Measurements from ENCODE around the gene ARFIP2.

ARFIP2 gene

DNA sequence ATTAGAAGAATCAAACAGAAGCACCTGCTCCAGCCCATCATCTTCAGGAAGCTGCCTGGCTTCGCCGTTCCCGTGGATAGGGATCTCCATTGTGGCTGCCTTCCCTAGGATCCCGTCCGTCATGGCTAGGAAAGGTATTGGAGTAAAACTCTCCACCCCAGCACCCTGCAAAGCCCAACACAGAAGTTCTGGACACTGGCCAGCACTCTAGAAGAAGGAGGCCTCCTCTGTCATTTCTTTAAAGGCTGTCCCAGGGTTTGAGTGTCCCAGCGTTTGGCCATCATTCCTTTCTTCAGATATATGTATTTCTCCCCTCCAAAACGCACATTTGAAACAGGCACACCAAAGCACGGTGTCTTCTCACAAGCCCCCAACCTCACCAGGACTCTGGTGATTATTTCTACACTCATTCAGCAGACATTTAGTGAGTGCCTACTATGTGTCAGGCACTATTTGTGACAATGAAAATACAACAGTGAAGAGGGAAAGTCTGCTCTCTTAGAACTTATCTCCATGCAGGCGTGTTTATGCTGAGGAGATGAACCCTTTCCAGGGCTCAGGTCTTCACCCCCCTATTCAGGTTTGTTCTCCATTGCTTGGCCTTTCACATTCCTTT is 724 bp downstream of the ARFIP2 start:
- no peak for DNase-seq

DNA sequence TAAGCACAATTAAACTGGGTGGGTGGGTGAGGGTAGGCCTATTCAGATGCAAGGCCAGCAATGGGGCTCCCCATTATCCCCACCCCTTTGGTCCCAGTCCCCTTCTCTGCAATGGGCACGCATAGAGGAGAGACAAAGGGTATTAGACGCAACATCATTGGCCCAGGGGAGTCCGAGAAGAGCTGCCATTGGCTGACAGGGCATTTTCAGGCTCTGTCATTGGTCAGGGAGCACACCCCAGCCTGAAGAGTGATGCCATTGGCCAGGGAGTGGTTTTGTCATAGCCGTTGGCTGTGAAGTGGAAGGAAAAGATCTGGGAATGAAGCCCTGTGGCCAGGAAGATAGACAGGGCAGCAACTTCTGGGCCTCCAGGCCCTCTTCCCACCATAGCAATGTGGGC is 4.6 kb downstream of the ARFIP2 start:
- no peak for DNase-seq

DNA sequence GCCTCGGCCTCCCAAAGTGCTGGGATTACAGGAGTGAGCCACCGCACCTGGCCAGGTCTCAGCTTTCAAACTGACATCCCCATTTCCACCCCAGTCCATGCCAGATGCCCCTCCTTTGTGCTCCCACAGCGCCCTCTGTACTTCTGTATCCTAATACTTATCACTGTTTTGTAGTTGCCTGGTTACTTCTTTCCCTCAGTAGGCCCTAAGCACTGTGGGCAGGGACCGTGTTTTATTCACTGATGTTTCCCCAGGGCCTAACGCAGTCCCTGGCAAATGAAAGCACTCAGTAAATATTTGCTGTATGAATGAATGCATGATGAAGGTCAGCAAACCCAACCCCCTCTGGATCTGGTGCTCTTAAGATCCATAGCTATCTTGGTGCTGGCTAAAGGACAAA is 5.2 kb downstream of the ARFIP2 start:
- peak; percentile 49 for DNase-seq

DNA sequence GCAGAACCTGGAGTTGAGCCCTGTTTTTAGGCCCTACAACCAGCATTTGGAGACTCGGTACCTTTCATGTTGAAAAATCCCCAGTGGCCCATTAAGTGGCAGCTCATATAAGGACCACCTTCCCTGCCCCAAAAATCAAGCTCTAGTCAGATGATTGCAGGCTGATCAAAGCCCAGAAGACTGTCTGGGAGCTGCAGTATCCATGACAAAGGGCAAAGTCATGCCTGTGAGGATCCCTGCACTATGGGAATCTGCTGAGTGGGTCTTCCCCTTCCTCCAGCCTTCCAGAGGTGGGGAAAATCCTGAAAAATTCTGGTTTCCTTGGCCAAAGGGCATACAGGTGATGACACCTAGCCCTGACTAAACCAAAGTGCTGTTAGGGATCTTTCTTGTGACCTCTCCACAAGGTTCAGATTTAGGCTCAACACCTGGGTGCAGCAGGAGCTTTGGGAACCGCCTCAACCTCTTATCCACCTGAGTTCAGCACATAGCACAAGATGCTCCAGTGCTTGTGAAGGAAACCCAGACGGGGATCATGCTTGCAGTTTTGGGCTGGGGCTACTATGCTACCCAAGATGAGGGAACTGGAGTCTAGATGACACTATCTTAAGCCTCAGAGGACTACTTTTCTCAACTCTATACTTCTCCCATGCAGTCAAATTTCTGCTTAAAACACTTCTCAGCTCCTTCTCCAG is 6.2 kb downstream of the ARFIP2 start:
- no peak for DNase-seq

DNA sequence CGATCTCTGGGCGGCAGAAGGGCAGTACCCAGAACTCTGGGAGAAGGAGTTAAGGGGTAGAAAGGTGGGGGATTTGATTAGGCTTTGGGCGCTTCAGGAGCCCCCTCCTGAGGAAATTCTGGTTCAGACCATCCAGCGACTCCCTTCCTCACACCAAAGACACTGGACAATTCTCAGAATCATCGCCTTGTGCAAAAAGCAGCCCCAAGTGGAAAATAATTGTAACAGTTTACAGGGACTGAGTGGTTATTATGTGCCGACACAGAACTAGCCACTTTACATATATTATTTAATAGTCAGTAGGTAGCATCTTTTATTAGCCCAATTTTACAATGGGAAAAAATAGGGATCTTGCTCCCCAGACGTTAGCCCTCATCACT is 6.7 kb downstream of the ARFIP2 start:
- no peak for DNase-seq

DNA sequence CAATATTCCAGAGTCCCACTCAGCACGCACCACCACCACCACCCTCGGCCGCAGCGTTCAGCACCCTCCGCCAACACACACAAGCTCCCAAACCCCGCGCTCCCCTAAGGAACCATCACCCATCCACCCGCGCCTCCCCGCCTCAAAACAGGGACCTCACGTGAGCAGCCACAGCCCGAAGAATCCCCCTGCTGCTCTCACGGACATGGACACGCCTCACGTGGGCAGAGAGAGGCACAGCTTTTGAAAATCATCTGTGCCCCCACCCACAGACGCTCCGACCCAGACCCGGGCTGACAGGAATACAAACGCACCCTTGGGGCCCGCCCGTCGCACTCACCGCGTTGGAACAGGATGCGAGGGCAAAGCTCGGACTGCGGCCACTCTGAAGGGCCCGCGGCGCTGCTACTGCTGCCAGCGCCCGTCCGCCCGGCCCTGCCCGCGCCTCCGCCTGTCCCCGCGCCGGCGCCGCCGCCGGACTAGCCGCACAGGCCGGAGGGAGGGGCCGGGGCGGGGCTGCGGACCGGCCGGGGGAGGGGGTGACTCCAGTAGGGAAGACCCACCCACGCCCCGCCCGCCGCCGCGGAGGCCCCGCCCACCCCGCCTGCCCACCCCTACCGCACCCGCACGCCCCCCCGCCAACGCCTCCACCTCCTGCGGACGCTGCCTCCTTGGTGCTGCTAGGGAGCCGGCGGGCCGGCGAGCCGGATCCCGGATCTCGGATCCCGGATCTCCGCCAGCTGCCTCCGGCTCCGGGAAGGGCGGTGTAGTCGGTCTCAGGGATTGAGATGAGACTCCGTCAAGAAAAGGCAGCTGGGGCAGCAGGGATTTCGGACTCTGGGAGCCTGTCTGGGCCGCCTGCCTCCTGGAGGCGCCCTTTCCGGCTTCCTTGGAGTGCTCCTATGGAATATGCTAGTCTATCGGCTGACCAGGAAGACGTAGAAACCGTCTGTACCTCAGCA is 7.4 kb downstream of the ARFIP2 start, which contains the start of gene TRIM3:
Gene TRIM3, minus strand, starts transcription at position 491 of the 962 bp plus-strand sequence. CDS start 8,246 bp downstream, outside the sequence.
- DNase-seq, result peak; percentile 90

DNA sequence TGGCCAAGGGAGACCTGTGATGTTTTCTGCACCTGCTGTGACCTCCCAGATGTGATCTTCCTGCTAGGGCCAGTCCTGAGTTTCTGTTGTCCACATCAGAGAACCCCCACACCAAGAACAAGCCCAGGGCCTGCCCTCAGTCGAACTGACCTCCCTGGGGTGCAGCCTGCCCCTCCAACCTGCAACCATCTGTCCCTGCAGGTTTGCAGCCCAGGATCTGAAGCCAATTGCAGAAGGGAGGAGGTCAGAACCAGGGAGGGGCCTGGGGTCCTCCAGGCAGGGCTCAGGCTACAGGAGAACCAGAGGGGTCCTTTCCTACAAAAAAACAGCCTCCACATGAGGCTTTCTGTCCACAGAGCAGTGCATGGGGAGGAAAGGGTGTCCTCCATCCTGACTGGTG is 8.2 kb downstream of the ARFIP2 start:
- no peak for DNase-seq

DNA sequence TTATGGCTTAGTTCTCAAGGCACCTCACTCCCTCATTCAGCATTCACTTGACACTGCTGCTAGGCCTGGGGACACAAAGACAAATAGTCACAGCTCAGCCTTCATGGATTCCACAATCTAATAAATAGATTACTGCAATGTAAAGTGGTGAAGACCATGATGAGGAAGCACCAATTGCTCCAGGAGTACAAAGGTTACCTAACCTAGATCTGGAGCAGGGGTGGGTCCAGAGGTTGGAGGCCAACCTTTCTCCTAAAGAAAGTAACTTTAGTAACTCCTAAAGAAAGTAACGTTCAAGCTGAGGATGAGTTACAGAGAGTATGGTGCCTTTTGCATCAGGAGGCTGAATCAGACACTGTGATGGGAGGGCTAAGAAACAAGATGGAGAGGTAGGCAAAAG is 11.5 kb downstream of the ARFIP2 start:
- no peak for DNase-seq

DNA sequence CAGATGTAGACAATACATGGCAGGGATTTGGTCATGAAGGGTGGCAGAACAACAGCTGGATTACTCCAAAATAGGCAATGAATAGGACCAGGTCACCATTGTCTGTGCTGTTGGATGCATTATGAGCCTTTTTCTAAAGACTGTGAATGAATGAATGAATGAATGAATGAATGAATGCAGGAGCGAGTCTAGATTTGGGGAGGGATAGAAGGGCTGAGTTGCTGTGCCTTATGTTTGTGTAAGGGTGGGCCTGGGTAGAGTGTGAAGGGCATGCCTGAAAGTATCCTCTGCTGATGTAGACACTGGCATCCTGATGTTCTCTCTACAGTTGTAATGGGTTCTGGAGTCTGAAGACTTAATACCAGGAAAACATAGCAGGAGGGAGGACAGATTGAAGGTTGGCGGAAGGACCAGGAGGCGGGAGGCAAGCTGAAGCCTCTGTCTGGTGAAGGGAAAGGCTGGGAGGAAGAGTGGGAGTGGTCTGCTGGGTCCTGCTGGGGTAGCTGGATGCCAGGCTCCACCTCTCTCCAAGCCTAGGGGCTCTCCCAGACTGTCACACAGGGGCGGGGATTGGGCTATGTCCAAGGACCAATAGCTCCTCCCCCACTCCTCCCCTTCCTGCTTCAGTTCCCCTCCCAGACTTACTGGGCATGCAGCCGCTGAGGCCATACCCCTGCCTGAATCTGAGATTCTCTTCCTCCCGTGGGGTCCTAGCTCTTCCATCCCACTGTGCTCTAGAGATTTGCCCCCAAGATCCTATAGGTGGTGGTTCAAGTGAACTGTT is 12.2 kb downstream of the ARFIP2 start:
- peak; percentile 61 for DNase-seq

DNA sequence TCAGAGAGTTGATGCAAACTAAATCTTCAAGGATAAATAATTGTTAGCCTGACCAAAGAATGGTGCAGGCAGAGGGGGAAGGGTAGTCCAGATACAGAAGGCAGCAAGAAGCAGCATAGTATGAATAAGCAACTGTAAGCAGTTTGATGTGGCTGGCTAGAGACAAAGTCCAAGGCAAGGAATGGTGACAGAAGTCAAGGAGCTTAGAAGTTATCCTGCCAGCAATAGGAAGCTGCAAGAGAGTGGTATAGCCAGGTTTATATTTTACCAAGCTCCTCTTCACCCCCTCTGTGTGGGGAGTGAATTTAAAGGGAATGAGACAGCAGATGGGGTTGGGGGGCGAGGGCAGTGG is 22.1 kb downstream of the ARFIP2 start:
- DNase-seq, result no peak

DNA sequence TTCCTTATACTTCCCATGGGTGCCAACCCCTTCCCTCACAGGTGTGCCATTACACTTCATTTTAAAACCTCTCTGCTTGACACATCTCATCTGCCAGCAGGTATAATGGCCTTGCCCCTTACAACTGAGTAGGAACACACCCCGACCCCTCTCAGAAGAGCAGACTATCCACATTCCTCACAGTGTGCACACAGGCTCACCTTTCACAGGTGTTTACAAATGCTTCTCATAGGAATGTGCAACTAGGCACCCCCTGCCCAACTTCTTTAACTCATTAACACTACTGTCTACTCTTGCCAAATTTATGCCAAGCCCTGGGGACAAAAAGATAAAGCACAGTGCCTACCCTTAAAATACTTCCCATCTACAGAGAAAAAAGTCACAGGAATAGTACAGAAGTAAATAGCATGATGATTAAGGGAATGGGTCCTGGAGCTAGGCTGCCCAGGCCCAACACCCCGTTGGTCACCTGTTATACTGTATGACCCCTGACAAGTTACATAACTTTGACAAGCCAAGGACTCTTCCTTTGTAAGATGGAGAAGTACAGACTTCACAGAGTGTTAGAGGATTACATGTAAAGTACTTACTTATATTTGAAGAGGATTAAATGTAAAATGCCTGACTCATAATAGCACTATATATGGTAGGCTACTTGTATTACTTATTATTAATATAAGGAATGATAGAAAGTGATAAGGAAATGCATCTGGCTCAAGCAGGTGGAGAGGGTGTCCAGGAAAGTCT is 22.6 kb downstream of the ARFIP2 start:
- DNase-seq, result no peak

DNA sequence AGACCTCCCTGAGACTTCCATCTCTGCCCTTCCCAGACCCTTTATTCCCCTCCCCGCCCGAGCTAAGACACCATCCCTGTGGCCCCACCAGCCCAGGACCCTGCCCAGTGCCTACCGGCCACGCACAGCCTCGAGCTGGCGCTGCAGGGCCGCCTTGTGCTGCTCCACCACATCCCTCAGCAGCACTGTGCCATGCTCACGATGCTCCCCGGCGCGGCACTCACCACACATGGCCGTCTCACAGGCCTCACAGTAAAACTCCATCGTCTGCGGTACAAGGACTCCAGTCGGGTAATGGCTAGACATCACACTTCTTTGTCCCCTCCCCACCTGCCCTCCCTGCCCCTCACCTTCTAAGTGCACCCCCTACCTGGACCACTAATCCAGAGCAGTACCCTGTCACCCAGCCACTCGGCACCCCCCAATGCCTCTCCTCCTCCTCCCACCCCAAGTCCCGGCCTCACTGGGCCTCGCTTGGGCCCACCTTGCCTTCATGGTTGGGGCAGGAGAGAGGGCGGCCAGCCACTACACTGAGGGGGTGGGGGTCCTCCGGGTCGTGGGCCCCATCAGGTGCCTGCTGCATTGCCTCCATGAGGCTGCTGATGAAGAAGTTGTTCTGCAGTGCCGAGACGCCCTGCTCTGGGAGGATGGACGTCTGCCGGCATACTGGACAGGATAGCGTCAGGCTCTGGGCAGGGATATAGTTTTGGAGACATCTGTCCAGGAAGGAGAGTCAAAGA is 23.4 kb downstream of the ARFIP2 start:
- no peak for DNase-seq

DNA sequence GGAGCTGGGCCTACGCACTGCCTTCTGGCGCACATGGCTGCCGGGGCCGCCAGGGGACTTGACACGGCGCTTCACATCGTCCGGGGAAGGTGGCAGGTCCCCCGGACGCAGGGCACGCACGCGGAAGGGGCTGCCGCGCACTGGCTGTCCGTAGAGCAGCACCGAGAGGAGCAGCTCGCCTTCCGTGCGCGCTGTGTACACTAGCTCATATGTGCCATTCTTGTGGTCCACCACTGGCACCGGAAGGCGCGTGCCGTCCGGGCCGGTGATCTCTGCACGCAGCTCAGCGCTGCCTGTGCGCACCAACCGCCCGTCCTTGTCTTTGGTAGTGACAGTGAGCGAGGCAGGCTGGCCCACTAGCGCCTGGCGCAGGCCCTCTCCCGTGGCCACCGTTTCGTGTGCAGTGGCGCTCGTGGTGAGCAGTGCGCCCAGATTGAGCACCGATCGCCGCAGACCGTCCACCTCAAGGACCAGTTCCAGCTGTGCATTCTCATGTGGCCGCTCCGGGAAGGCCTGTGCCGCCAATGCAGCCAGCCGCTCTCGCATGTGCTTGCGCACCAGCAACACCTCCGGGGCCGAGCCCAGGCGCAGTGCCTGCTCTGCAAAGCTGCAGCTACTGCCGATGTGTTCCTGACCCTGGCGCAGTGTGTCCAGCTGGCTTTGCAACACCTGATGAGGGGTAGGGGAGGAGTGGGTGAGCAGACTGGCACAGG is 24.6 kb downstream of the ARFIP2 start:
- no peak for DNase-seq

DNA sequence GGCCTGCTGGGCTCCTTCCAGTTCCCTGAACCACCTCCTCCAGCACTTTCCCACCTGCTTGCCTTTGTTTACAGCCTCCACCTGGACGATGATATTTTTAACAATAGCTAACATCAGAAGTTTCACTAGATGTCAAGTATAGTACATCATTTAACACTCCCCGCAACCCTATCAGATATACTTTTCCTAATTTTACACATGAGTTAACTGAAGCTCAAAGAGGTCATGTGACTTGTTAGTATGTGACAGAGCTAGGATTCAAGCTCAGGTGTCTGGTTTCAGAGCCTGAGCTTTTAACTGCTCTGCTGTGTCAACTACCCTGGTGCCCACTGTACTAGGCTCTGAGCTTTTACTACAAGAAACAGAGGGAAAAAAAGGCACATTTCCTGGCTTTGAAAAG is 26.1 kb downstream of the ARFIP2 start:
- peak; percentile 37 for DNase-seq

DNA sequence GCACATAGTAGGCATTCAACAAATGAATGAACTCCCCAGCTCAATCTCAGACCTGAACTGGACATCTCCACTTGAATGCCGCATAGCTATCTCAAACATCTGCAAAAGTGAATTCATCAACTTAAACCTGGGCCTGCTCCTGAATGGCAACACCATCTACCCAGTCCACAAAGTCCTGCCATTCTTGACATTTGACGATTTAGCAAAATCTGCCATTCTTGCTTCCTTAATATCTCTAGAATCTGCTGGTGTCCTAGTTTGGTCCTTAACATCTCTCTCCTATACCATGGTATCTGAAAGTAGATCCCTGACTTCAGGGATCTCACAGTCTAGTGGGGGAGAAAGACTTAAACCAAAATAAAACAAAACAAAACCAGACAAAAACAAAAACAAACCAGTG is 28.0 kb downstream of the ARFIP2 start:
- no peak for DNase-seq

DNA sequence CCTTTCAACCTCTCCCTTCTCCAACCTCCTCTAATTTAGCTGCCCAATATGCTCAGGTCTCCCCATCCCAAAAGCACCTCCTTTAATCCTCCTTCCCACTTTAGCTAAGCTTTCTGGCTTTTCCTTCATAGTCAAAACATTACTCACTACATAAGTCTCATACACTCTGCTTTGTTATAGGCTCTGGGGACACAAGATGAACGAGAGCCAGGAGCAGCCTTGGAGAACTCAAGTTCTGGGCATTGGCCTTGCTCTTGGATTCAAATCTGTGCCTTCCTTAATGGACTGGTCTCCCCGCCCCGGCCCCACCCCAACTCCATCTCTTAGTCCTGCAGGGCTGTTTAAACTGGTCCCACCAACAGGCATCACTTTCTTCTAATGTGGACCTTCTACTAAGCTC is 28.9 kb downstream of the ARFIP2 start:
- no peak for DNase-seq

DNA sequence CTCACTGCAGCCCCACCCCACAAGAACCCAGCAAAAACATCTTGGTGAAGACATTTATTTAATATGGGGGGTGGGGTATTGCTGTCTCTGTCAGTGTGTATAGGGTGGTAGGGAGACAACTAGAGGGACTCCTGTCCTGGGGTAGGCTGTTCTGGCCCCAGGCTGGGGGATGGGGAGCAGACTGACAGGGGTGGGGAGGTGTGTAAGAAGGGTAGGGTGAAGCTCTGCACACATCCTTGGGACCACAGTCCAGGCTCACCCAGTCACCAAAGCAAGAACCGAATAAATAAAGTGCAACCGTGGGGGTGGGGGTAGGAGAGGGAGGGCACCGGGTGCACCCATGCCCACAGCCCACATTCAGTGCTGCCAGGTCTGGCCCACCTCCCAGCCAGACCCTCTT is 32.6 kb downstream of the ARFIP2 start:
- no peak for DNase-seq

DNA sequence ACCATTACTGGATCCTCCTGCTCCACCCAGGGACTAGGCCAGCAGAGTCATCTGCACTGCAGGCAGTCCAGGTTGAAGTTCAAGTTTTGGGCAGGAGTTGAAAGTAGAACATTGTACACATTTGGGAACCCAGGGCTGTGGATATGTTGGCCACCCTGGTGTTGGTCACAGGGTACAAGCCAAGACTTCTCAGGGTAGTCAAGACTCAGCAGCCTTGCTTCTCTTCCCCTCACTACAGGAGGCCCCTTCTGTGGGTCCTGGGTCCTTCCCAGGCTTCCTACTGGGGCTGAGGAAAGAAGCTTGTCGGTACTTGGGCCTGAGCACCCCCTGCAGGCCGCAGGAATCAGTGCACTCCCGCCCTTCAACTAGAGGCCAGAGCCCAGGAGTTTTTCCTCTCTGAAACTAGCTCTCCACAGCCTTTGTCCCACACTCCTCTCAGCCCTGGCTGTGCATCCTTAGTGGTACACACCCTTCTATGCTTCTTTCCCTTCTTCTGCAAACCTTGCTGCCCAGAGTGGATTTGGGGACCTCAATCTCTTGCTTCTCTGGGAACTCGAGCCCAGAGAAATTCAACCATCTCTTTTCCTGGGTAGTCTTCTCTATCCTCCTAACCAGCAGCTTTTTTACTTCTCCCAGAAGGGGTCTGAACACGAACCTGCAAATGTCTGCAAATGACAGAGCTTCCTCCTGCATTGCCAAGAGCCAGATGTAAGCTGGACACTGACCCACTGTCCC is 37.7 kb downstream of the ARFIP2 start:
- DNase-seq, result peak; percentile 17

DNA sequence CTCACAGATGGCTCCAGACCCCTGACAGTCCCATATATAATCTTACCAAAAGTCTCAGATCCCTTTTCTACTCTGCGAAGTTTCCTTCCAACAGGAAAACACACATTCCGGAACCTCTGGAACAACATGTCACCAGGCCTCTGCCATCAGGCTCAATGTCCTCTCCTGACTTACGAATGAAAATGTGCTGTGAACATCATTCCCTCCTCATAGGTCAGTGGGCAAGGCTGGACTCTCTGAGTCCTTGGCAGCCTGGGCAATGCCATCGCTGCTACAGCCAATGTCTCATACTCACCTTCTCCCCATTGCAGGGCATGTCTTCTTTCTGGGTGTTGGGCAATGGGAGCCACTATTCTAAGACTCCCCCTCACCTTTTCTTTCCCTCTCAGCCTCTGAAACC is 38.7 kb downstream of the ARFIP2 start:
- no peak for DNase-seq

DNA sequence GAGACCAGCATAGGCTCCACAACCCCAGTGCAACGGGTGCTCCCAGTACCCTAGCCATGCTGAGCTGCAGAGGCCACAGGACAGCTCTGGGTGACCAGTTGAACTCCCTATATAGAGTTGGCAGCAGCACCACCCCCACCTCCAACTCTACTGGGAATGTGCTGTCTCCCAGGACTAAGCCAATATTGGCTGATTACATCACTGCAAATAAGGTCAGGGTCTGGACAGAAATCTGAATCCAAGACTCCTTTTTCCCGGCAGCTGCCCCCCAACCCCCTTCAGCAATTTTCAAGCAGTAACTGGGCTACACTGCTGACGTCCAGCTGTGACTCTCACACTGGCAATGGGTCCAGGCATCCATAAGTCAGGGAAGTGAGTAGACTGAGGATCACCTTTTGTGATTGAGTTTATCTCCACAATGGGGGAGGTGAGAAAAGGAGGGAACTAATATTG is 40.2 kb downstream of the ARFIP2 start, which contains the start of gene HPX:
Gene HPX, minus strand, starts transcription at position 82 of the 453 bp plus-strand sequence. Its CDS starts 24 bp downstream, at position 58.
- DNase-seq, result no peak
